Stimulated activated naive CD4-positive, alpha-beta T cell treated with Interleukin-2 at 50 U/mL for 16 hours (primary cell): ENCODE data around the gene RAB20.
"Not testable (repeated sequence)": the region's sequence is repeated elsewhere in the genome, so short reads cannot be mapped to it uniquely, and the experiment has no call there.

Source experiments
- DNase-seq: peaks from one replicate; lab custom pipeline; 2025; lab: John Stamatoyannopoulos, UW

Gene RAB20

GRCh38 chr13:110575322-110576069 is 14.0 kb upstream of the RAB20 start:
- DNase-seq = no peak

- no peak for DNase-seq
These were observed 12.6 kb upstream of the RAB20 start for GRCh38 chr13:110574161-110574560.

GRCh38 chr13:110572778-110573118 is 11.2 kb upstream of the RAB20 start:
- no peak for DNase-seq

- no peak for DNase-seq
These were observed 10.6 kb upstream of the RAB20 start for GRCh38 chr13:110571896-110572777.

- no peak for DNase-seq
These were observed 9.4 kb upstream of the RAB20 start for GRCh38 chr13:110570886-110571285.

- DNase-seq = not testable (repeated sequence)
These were observed 8.4 kb upstream of the RAB20 start for GRCh38 chr13:110569962-110570361.

GRCh38 chr13:110568612-110569011 is 7.1 kb upstream of the RAB20 start:
- no peak for DNase-seq

GRCh38 chr13:110566171-110566570 is 4.6 kb upstream of the RAB20 start:
- no peak for DNase-seq

- no peak for DNase-seq
These were observed 3.8 kb upstream of the RAB20 start for GRCh38 chr13:110565296-110565695.

- no peak for DNase-seq
These were observed 3.0 kb upstream of the RAB20 start for GRCh38 chr13:110564472-110564985.

- no peak for DNase-seq
These were observed 1.9 kb upstream of the RAB20 start for GRCh38 chr13:110563463-110563774.

GRCh38 chr13:110562696-110563462 is 1.4 kb upstream of the RAB20 start:
- DNase-seq = no peak

- DNase-seq = no peak
These were observed 595 bp upstream of the RAB20 start for GRCh38 chr13:110562036-110562597.

- no peak for DNase-seq
These were observed 750 bp downstream of the RAB20 start for GRCh38 chr13:110560601-110561343.

GRCh38 chr13:110559986-110560385 is 1.5 kb downstream of the RAB20 start:
- no peak for DNase-seq

GRCh38 chr13:110559429-110559943 is 2.0 kb downstream of the RAB20 start:
- DNase-seq = no peak

GRCh38 chr13:110557610-110558305 is 3.8 kb downstream of the RAB20 start:
- DNase-seq = no peak

GRCh38 chr13:110557082-110557481 is 4.4 kb downstream of the RAB20 start:
- DNase-seq = no peak

GRCh38 chr13:110556224-110556606 is 5.3 kb downstream of the RAB20 start:
- DNase-seq = no peak

GRCh38 chr13:110555601-110556223 is 5.8 kb downstream of the RAB20 start:
- DNase-seq = no peak
